Right renal pelvis (tissue), 4 donors: Measurements from ENCODE around the gene SNX30. TPM values are rescaled to one million over a fixed set of nuclear protein-coding genes. Genes with fewer than 3 reads are reported as not detected.

Experiments used
- DNase-seq, 4 donors: peaks; one replicate each; pipeline ENCODE4 v3.0.0-alpha.2; 2013; ENCODE audit warnings: low read depth in 4 of 4, low spot score in 3 of 4, missing footprints in 1 of 4
- polyA plus RNA-seq, 4 donors: library from polyadenylated mRNA; unstranded; fragments of 120-200 nt; gene quantifications; one replicate each; pipeline ENCODE4 v1.2.1, GENCODE V29; 2013; ENCODE audit not compliant: insufficient read length in 4 of 4

SNX30 gene
- polyA plus RNA-seq, 4 donors, result 18.0 to 23.0 (median 20.3) TPM

DNA sequence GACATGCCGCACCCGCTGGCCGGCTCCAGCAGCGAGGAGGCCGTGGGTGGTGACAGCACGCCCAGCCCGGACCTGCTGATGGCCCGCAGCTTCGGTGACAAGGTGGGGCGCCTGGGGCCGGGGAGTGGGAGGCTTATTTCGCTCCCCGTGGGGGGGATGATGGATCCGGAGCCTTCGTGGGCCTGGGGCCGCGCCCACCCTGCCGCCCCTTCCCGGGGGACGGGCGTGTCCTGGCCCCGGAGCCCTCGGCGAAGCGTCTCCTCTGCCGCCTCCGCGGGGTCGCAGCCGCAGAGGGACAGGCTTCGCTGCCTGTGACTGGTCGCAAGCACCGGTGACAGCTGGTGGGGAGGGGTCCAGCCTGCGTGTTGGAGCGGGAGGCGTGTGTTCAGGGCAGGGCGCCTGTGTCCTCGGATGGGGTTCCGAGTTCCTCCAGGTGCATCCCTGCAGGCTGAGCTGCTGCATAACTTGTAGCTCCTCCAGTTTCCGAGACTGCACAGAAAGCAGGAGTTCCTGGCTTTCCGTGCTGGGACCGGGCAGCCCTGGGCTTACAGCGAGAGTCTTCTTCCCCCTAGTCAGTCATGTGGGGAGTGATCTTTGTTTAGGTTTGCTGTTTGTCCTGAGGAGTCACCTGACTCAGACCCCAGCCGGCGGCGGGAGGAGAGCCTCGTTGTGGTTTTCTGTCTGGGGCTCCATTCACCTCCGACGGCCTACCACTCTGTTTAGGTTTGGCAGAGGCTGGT is 666 bp downstream of the SNX30 start:
- no peak for DNase-seq

DNA sequence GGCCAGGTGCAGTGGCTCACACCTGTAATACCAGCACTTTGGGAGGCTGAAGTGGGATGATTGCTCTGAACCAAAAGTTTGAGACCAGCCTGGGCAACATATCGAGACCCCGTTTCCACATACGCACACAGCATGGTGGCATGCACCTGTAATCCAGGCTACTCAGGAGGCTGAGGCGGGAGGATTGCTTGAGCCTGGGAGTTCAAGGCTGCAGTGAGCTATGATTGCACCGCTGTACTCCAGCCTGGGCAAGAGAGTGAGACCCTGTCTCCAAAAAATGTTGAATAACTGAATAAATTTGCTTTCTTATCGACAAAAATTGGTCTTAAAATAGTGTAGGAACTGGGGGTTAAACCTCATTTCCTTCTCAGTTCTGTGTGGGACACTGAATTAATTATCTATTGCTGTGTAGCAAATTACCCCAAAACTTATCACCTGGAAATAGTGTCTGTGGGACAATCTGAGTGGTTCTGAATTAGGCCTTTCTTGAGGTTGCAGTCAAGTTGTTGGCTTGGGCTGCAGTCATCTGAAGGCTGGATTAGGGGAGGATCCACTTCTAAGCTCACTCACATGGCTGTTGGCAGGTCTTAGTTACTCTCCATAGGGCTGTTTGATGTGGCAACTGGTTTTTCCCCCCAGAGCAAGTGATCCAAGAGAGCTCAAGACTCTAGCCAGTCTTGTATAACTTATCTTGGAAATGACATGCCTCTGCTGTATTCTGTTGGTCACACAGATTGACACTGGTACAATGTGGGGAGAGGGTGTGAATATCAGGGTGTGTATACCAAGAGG is 2.0 kb downstream of the SNX30 start:
- no peak for DNase-seq

DNA sequence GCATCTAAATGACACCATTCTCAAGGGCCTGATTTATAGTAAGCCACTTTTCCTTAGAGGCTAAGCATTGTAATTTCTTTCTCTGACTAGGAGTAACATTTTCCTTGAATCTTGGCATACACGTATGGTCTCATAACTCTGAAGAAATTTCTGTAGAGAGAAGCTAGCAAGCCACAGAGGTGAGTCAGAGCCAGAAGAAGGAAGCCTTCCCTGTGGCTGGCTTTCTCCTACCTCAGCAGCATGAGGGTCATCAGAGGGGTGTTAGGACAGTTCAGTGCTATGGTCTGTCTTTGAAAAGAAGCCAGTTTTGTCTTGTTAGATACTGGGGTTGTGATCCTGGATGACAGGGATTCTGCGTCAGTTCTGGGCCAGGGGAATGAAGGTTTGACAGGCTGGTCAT is 3.2 kb downstream of the SNX30 start:
- DNase-seq, result no peak

DNA sequence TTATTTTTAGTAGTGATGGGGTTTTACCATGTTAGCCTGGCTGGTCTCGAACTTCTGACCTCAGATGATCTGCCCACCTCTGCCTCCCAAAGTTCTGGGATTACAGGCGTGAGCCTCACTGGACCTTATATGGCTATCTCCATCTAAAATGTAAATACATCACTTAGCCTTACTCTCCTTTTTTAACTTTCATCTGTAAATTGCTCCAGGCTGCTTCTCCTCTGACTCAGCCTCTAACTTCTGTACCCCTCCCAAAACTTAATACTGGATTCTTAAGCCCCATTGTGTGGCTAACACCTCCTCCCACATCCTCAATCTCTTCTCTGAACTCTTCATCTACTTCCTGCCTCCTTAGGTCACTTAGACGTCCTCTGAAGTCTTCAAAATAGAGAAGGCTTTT is 4.0 kb downstream of the SNX30 start:
- DNase-seq, result no peak

DNA sequence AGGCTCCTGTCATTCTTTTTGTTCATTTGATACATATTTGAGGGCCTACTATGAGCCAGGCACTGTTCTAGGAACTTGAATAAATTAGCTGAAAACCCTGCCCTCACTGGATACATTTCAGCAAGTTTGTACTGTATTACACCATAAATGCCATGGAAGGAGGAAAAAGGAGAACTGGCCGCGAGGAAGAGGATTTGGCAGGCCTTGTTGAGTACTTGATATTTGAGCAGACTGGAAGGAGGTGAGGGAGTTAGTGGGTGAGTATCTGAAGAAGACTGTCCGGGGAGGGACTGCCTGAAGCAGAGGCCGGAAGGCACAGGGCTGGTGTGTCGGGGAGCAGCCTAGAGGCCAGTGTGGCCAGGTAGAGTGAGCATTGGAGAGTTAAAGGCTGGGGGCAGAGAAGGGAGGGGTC is 4.5 kb downstream of the SNX30 start:
- DNase-seq, result no peak

DNA sequence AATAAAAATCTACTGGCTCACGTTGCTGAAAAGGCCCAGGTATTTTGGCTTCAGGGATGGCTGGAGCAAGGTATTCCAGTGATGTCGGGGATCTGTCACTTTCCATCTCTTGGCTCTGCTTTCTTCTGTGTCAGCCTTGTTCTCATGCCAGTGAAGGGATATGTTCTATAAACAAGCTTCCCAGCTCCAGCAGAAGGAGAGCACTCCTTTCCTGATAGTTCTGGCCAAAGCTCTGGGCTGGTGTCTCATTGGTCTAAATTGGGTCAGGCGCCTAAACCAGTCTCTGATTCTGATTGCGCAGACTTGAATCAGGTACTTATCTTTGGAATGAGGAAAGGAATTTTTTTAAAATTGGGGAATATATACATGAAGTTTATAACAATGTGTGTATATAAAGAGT is 5.1 kb downstream of the SNX30 start:
- DNase-seq, result no peak

DNA sequence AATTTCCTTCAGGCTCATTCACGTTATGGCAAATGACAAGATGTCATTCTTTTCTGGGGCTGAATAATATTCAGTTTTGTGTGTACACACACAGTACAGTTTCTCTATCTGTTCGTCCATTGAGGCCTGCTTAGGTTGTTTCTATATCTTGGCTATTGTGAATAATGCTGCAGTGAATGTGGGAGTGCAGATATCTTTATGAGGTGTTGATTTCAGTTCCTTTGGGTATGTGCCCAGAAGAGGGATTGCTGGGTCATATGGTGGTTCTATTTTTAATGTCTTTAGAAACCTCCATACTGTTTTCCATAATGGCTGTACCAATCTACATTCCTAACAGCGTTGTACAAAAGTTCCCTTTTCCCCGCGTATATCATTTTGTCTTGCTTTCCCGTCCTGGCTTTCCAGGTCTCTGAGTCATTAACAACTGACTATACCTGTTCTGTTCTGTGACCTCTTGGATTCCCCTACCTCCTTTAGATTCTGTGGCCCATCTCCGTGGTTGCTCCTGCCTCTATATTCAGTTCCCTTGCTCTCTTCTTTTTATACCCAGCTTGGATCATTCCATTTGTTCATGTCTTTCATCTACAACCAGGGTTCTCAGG is 6.8 kb downstream of the SNX30 start:
- no peak for DNase-seq

DNA sequence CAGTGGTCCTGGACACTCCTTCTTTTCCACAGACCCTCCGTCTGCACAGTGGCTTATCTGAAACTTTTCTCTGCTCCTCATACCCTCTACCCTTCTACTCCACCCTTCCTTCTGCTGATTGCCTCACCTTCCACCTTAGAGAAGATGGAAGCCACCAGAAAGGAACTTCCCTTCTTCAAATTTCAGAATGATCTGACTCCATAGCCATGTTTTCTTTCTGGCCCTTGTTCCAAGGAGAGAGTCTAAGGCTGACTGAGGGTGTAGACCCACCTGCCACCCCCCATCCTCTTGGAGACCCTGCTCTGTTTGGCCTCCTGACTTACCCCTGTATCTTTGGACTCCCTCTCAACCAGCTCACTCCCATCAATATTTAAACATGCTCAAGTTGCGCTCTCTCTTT is 7.4 kb downstream of the SNX30 start:
- DNase-seq, result no peak

DNA sequence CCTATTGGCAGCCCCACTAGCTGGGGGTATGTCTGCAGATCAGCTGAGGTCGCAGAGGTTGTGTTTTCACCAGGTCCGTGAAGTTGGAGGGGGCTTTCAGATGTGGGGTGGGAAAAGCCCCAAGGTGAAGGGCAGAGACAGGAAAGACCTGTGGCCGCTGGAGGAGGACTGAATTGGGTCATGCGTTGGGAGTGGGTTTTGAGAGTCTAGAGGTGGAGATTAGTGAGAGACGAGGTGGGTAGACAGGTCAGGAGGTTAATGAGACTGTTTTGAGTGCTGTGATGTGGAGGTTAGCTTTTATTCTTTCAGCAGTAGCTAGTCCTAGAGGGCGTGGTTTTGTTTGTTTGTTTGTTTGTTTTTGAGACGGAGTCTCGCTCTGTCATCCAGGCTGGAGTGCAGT is 10.3 kb downstream of the SNX30 start:
- no peak for DNase-seq

DNA sequence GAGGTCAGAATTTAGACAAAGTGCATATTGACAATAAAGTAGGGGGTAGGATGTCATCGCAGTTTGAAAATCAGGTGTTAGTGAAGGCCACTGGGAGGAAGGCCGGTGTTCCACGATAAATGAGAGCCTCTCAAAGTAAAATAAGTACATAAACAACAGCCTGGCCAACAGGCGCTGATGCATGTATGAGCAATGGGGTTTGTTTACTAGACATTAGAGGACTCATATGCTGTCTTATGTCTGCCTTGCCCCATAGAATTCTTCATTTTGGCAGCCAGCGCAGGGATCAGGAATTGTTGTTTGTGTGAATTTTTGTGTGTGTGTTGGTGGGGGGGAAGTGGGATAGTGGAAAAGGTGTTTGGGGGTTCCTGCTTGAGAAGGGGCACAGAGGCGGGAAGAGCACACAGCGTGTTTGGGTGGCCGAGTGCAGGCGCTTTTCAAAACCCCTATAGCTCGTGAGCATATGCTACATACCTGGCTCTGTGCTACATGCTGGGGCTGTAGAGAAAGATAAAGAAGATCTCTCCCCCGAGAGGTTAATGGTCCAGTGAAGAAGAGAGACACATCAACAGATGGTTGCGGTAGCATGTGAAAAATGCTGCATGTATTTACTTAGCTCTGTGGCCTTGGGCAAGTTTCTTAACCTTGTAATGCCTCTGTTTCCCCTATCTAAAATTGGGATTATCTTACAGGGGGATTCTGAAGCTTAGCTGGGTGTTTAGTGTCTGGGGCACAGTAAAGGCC is 11.5 kb downstream of the SNX30 start:
- no peak for DNase-seq

DNA sequence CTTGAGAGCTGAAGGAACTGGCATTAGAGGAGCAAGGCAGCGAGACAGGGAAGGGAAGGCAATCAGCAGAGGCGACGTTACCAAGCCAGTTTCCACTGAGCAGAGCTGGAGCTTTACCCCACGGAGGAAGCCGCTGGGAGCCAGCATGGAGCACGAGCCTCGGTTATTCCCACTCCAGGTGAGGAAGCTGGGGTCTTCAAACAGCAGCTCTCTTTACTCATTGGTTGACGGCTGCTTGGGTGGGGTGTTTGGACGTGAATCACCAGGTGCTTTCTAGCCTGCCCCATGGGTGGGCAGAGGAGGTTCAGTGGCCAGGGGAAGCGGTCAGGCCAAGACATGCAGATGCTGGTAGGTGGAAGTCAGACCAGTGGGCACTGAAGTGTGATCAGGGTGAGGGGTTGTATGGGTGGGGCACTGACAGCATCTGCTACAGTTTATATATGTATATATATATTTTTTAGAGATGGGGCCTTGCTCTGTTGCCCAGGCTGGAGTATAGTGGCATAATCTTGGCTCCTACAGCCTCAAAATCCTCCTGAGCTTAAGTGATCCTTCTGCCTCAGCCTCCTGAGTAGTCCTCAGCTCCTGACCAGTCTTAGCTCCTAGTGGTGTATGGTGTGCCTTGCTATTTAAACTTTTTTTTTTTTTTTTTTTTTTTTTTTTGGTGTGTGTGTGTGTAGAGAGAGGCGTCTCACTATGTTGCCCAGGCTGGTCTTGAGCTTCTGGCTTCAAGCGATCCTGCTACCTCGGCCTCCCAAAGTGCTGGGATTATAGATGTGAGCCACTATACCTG is 12.4 kb downstream of the SNX30 start:
- DNase-seq, result no peak

DNA sequence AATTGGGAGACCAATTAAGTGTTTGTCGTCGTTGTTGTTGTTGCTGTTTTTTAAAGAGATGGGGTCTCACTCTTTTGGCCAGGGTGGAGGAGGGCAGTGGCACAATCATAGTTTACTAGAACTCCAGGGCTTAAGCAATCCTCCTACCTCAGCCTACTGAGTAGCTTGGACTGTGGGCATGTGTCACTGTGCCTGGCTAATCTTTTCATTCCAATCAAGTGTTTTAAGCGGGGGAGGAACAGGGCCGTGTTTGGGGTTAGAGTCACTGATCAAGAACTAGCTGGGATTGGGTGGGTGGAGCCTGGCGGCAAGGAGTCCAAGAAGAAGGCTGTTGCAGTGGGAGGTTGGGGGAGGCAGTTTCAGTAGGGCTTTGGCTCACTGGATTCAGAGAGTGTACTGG is 13.8 kb downstream of the SNX30 start:
- DNase-seq, result no peak

DNA sequence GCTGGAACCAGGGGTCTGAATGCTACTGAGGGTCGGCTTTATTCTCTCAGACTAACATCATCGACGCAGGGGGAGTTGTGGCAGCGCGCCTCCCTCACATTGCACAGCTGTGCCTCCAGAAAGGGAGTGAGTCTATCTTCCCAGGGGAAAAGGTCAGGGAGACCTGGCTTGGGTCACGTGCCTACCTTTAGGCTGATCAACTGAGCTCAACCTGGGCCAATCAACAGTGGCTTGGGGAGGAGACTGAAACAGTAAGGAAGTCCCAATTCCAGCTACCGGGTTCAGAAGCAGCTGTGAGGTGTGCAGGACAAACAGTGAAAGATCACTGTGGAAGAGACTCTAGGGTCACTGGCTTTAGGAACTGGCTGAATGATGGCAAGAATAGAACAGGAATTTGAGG is 14.3 kb downstream of the SNX30 start:
- DNase-seq, result no peak

DNA sequence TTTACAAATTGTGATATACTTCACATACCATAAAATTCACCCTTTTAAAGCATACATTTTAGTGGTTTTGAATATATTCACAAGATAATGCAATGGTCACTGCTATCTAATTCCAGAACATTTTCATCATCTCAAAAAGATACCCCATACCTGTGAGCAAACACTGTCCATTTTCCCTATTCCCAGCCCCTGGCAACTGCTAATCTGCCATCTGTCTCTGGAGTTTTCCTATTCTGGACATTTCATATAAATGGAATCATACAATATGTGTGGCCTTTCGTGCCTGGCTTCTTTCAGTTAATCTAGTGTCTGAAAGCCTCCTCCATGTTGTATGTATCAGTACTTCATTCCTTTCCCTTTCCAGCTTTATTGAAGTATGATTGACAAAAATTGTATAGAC is 14.7 kb downstream of the SNX30 start:
- no peak for DNase-seq

DNA sequence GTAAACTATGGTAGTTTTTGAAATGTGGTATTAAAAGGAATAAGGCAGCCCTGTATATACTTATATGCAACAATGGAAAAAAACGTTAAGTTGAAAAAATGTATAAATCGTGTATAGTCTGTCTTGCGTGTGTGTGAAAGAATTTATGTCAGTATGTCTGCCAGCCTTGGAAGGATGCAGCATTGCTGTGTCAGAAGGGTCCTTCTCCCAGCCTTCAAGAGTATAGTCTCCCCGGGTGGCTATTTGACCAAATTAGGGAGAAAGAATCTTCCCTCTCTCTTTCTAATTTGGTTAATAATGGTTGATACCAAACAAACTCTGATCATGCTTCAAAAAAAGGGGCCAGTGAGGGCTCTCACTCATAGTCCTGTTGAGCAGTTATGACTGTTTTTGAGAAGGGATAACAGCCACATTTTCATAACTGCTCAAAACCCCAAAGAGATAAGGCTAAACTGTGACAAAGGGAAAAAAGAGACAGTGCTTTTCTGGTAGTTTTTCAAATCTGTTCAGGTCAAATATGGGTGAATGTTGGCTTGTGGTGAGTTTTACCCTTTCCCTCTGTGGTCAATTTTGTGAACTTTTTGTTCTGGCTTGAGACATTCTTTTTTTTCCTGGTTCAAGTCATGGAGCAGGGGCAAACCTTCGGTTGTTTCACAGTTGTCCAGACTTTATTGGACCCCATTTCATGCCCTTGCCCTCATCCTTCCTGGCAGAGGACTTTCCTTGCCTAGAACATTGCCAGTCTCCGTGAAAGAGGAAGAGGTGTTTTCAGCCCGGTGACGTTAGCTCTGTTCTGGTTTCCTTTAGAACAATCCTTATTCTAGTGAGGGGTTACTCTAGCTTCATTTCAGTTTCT is 21.0 kb downstream of the SNX30 start:
- no peak for DNase-seq

DNA sequence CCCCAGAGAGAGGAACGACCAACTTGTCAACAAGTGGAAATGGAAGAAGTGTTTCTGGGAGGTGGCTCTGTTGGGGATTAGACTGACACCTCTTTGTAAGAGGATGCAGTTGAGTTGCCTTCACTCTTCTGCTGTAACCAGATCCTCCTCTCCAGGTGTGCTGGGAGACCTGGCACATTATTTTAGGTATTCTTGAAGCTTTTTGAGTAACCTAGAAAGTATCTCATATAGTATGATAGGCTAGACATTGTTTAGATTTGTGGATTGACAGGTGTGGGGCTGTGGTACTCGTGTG is 21.6 kb downstream of the SNX30 start:
- no peak for DNase-seq

DNA sequence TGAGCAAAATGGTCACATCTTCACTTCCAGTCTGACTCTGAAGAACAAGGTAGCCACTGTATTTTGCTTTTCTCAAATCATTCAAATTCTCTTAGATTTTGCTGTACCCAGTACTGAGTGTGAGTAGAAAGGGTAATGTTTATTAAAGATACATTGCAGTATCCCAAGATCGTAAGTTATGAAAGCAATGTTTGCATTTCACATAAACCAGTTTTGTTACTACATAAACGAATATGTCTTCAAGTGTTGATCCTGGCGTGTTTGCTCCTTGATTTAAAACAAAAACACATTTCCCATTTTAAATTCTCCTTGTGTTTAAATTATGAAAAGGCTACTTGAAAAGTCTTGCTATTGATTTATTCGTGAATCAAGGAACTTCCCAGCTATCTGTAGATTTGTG is 22.0 kb downstream of the SNX30 start:
- DNase-seq, result no peak

DNA sequence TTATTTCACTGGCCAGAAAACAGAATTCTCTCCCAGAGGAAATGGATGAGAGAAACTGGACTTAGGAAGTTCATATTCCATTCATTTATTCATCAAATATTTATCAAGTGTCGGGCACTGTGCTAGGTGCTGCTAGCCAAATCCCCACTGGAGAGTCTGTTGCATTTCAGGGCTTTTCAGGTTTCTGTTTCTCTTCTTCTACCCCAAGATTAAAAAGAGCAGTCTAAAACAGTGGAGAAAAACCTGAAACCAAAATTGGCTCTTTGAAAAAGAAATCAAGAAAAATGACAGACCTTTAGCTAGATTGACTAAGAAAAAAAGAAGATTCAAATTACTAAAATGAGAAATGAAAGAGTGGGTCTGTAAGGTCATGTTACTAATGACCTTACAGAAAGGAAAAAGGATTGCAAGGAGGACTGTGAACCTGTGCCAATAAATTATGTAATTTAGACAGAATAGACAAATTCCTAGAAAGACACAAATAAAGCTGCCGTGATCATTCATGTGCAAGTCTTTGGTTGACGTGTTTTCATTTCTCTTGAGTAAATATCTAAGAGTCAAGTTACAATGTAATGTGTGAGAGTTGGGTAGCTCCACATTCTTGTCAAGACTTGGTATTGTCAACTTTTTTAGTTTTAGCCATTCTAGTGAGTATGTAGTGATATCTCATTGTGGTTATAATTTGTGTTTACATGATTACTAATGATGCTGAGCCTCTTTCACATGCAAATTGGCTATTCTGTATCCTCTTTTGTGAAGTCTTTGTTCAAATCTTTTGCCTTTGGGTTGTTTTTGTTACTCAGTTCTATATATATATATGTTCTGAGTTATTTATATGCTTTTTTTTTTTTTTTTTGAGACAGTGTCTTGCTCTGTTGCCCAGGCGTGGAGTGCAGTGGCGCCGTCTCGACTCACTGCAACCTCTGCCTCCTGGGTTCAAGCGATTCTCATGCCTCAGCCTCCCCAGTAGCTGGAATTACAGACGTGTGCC is 23.7 kb downstream of the SNX30 start:
- DNase-seq, result no peak
